ENCODE results near the gene RFTN1. TPM values are rescaled to one million over a fixed set of nuclear protein-coding genes. Genes with fewer than 3 reads are reported as not detected.

RFTN1 gene, protein sequence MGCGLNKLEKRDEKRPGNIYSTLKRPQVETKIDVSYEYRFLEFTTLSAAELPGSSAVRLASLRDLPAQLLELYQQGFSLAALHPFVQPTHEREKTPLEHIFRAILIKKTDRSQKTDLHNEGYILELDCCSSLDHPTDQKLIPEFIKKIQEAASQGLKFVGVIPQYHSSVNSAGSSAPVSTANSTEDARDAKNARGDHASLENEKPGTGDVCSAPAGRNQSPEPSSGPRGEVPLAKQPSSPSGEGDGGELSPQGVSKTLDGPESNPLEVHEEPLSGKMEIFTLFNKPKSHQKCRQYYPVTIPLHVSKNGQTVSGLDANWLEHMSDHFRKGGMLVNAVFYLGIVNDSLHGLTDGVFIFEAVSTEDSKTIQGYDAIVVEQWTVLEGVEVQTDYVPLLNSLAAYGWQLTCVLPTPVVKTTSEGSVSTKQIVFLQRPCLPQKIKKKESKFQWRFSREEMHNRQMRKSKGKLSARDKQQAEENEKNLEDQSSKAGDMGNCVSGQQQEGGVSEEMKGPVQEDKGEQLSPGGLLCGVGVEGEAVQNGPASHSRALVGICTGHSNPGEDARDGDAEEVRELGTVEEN
- total RNA-seq: 43.3 and 45.1 TPM in 2 replicates
- polyA plus RNA-seq: 40.2 and 40.3 TPM in 2 replicates
- polyA plus RNA-seq (2011; cell fraction: cytosol; rRNA removed): 43.9 and 50.2 TPM in 2 replicates
- 34.8 and 38.6 TPM in 2 replicates for polyA plus RNA-seq (2011; cell fraction: nucleus; rRNA removed)
- 32.9 and 37.2 TPM in 2 replicates for polyA plus RNA-seq (2012)
- polyA minus RNA-seq: 41.8 and 43.3 TPM in 2 replicates
- not detected for polyA minus RNA-seq (2011; cell fraction: cytosol; rRNA and poly(A)+ RNA removed)
- polyA minus RNA-seq (2011; cell fraction: nucleus; rRNA and poly(A)+ RNA removed): 48.8 and 59.0 TPM in 2 replicates
- Bru-seq, nascent RNA: percentile 81 among the genes with signal in this experiment
- percentile 67 among the genes with signal in this experiment for BruChase-seq, experiment 1, labeled RNA remaining after a 6-hour chase
- BruChase-seq, experiment 2, labeled RNA remaining after a 2-hour chase: percentile 64 among the genes with signal in this experiment
- long read RNA-seq, transcript RFTN1-201 (10 exons, 2,982 nt): major isoform, 21 of 39 reads
- long read RNA-seq, partial matches to known transcripts: 4 of 39 reads
- long read RNA-seq, other reads (novel, unspliced or antisense): 14 of 39 reads

GRCh38 chr3:16513141-16514020 is at the start of gene RFTN1:
Gene RFTN1 (minus strand): TSS chr3:16513699. CDS start chr3:16493869, 19,830 bp downstream.
- Histone ChIP-seq H3K9ac (replicated peaks; ENCODE audit: extremely low read depth, insufficient read depth, low read length) (peak within 1 kb of the TSS; percentile 90), H3K4me1 (ENCODE audit: control insufficient read depth, extremely low read depth, insufficient read depth, low read length) (peaks cover 25% of the 10 kb centered on the region), H2AFZ (ENCODE audit: low read depth, low read length) (peak within 1 kb of the TSS; percentile 96), H3K79me2 (ENCODE audit: control insufficient read depth, insufficient read depth, low read length) (peaks cover 40% of the 10 kb centered on the region), H3K27ac (ENCODE audit: insufficient read depth, low read depth, low read length) (peak within 1 kb of the TSS; percentile 66), H3K9me1 (replicated peaks; ENCODE audit: control insufficient read depth, extremely low read depth, insufficient read depth, low read length) (no peaks in the 10 kb centered on the region), H3K4me2 (ENCODE audit: insufficient read depth, low read length) (peak within 1 kb of the TSS; percentile 76), H3K27me3 (ENCODE audit: control insufficient read depth in 2 of 2, insufficient read depth in 2 of 2, low read length in 2 of 2) (peaks cover 0 to 4% of the 10 kb centered on the region in 2 experiments), H4K20me1 (replicated peaks; ENCODE audit: control insufficient read depth, extremely low read depth, insufficient read depth, low read length) (no peaks in the 10 kb centered on the region), H3K36me3 (ENCODE audit: control insufficient read depth in 2 of 2, extremely low read depth in 1 of 2, insufficient read depth in 2 of 2, low read length in 2 of 2) (no peaks in the 10 kb centered on the region), H3K4me3 (replicated peaks in 1 of 3; ENCODE audit: insufficient read depth in 1 of 3, low read depth in 1 of 3, low read length in 3 of 3) (peak within 1 kb of the TSS; percentile 78 to 88 (median 83)), H3K9me3 (replicated peaks; ENCODE audit: control insufficient read depth, insufficient read depth, low read length) (no peaks in the 10 kb centered on the region)
- DNase-seq (ENCODE audit: low read depth, low spot score) (peak; percentile 50), FAIRE-seq (peak; percentile 78)
- BruUV-seq (replicated peaks): no TSS peak
- ChIA-PET POLR2A (interaction anchor here (1.4 kb wide), 1 partner anchor 37 kb away, joined by 3 read pairs; no protein-coding TSS in a partner anchor), CTCF (interaction anchor here (1.1 to 6.0 kb wide), 5 partner anchors 16 to 223 kb away, joined by 3 to 197 read pairs (median 3); no protein-coding TSS in a partner anchor)
- TF ChIP-seq EZH2 (IDR thresholded peaks at IDR 0.05; ENCODE audit: borderline replicate concordance, low read depth, low read length, severe bottlenecking) (no peak), MAX (IDR thresholded peaks at IDR 0.05; ENCODE audit: insufficient read depth, insufficient read length) (no peak), GATA2 (IDR thresholded peaks at IDR 0.05; ENCODE audit: insufficient read depth, insufficient read length, low read depth, low read length) (no peak), JUN (IDR thresholded peaks at IDR 0.05; ENCODE audit: borderline replicate concordance, insufficient read depth, insufficient read length, low read depth) (no peak), POLR2A (IDR thresholded peaks at IDR 0.05; ENCODE audit: low read depth, low read length) (peak; percentile 43), MYC (IDR thresholded peaks at IDR 0.05; ENCODE audit: low read depth, low read length) (no peak), CTCF (IDR thresholded peaks at IDR 0.05; ENCODE audit: extremely low read depth in 1 of 2, insufficient read depth in 1 of 2, low read depth in 1 of 2, low read length in 2 of 2) (no peak), POLR2AphosphoS5 (IDR thresholded peaks at IDR 0.05; ENCODE audit: insufficient read depth, low read depth, low read length) (peak; percentile 67), FOS (IDR thresholded peaks at IDR 0.05; ENCODE audit: borderline replicate concordance, insufficient read depth, low read length) (no peak)
- intact Hi-C loops (cut with micrococcal nuclease) (no loop called here), dilution Hi-C loops (cut with MboI; ENCODE audit: extremely low pct_ligation_motif_present, low sequenced_read_pairs) (no loop called here)
